WI38 (cell line): ENCODE measurements around the gene ABI2.

ENCODE experiments used
- H3K4me3 ChIP-seq: 2 replicates; pipeline ENCODE4 v1.5.1; 2011; ENCODE audit warnings: low read depth, mild to moderate bottlenecking, control low read depth, low read length
- TF ChIP-seq, protein P1 (sequence below): IDR thresholded peaks from 2 replicates; pipeline ENCODE4 v1.5.1; 2012; ENCODE audit warnings: low read depth, mild to moderate bottlenecking, control low read depth, low read length

ABI2 gene

DNA sequence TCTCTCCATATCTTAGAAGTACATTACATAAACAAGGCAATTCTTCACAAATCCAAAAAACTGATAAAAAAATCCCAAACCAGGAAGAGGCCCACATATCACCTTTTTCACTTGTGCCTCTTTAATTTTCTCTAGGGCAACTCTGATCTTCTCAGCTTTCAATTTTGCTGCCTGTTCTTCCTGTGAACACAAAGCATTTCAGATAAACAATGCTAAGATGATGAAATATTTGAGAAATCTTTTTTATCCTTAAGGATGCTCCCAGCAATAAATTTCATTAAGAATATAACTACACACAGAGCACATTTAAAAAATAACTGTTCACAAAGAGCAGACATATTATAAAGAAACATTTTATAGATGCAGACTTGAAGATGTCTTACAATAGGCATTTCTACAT is 133.6 kb downstream of the ABI2 start:
- H3K4me3 ChIP-seq: no peak overlapping the region
- TF ChIP-seq, protein P1, sequence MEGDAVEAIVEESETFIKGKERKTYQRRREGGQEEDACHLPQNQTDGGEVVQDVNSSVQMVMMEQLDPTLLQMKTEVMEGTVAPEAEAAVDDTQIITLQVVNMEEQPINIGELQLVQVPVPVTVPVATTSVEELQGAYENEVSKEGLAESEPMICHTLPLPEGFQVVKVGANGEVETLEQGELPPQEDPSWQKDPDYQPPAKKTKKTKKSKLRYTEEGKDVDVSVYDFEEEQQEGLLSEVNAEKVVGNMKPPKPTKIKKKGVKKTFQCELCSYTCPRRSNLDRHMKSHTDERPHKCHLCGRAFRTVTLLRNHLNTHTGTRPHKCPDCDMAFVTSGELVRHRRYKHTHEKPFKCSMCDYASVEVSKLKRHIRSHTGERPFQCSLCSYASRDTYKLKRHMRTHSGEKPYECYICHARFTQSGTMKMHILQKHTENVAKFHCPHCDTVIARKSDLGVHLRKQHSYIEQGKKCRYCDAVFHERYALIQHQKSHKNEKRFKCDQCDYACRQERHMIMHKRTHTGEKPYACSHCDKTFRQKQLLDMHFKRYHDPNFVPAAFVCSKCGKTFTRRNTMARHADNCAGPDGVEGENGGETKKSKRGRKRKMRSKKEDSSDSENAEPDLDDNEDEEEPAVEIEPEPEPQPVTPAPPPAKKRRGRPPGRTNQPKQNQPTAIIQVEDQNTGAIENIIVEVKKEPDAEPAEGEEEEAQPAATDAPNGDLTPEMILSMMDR: no peak

DNA sequence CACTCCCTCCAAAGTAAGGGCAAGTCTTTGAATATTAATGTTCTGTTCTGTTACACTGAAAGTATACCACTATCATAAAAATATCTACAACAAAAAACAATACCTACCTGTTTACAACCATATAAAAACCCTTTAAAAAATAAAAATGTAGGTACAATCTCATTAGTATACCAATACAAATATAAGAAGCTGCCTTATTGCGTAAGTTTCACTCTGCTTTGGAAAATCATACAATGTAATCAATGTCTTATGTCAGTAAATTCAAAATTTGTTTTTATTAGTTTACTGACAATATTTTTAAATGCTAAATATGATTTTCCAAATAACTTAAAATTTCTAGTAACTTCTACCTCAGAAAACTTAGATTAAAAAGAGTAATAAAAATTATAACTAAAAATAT is 134.1 kb downstream of the ABI2 start:
- H3K4me3 ChIP-seq: no peak overlapping the region
- TF ChIP-seq, protein P1: no peak

DNA sequence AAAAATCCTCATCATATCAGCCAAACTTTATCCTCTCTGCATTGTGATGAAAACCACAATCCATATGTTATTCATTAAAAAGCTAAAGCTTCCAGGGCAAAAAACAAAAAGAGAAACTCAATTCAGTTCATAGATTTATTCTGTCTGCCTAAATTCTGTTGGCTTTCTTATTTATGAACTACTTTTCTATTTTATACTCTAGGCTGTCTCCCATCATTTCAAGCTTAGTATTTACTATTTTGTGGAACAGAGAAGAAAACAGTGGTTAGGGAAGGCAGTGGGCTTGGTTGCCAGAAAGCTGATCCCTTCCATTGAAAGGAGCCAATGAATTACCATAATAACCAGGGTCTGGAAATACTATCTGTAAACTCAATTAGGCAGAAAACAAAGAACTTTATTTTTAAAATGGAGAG is 135.1 kb downstream of the ABI2 start:
- TF ChIP-seq, protein P1: no peak

DNA sequence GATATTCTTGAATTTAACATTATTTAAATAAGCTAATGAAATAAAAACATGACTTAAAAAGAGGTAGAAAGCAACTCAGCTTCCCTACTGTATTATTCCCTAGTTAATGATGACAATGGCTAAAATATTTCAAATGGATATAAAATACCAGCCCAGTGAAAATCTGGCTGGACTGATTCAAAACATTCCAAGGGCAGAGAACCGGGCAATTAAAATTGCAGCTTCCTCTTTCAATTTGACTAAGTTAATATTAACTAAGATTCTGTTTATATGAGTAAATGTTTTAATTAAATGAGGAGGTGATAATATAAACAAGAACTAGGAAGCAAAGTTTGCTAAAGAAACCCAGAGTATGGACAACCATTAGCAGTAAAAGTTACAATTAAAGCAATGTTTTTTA is 141.4 kb downstream of the ABI2 start:
- TF ChIP-seq, protein P1: no peak
- H3K4me3 ChIP-seq: no peak overlapping the region

More for the DNA sequence above, 135.1 kb downstream of the ABI2 start:
- H3K4me3 ChIP-seq: no peak overlapping the region

DNA sequence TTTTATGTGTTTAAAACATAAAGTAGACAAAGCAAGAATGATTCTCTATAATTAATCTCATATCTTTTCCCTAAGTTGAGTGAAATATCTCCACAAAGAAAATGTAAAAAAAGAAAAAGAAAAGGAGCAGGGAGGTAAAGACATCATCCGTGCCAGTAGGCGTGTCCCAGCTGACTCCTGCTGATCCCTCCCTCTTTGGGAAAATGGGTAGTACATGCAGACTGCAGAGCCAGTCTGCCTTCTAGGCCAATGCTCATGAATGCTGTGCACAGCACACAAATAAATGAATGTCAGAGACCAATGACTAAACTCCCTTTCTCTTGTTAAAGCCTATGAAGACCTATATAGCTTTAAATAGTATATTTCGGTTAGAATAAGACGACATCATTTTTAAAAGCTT is 142.2 kb downstream of the ABI2 start:
- H3K4me3 ChIP-seq: no peak overlapping the region
- TF ChIP-seq, protein P1: no peak

DNA sequence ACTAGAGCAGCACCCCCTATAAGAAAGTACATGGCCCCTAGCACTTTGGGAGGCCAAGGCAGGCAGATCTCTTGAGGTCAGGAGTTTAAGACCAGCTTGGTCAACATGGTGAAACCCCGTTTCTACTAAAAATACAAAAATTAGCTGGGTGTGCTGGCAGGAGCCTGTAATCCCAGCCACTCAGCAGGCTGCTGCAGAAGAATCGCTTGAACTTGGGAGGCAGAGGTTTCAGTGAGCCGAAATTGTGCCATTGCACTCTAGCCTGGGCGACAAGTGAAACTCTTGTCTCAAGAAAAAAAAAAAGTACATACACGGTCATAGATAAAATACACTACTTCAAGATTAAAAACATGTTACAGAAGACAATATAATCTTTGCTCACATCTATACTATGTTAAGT is 143.1 kb downstream of the ABI2 start:
- no peak overlapping the region for H3K4me3 ChIP-seq
- TF ChIP-seq, protein P1: no peak

DNA sequence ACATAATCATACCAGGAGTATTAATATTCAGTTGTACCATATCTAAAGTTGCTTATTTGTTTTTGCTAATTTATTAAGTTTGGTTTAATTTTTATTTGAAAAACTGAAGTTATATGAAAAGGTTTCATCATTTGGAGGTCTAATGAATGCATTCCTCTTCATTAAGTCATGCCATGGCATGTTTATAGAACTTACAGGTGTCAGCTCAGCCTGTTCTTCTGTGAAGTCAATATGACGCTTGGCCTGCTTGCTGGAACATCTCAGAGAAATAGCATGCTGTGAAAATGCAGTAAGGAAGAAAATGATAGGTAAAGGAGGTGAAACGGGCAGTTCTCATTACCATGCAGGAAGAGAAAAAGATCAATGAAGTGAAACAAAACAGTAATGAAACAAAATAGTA is 148.7 kb downstream of the ABI2 start:
- H3K4me3 ChIP-seq: no peak overlapping the region
- TF ChIP-seq, protein P1: no peak
